ENCODE data around the gene DTX1. TPM values are rescaled to one million over a fixed set of nuclear protein-coding genes. Genes with fewer than 3 reads are reported as not detected.
A peak's percentile ranks its signal among the peaks of the same experiment; 100 is the strongest.

Gene DTX1
- total RNA-seq, 1 donor from 2014 or later = 1.5 TPM

GRCh38 chr12:113067987-113068935, 11.7 kb downstream of the DTX1 start:
- no peak for DNase-seq
- peaks cover 55% of the 10 kb centered on the region for H3K27me3 ChIP-seq (ENCODE audit: low read depth)
- TF ChIP-seq, protein P1, sequence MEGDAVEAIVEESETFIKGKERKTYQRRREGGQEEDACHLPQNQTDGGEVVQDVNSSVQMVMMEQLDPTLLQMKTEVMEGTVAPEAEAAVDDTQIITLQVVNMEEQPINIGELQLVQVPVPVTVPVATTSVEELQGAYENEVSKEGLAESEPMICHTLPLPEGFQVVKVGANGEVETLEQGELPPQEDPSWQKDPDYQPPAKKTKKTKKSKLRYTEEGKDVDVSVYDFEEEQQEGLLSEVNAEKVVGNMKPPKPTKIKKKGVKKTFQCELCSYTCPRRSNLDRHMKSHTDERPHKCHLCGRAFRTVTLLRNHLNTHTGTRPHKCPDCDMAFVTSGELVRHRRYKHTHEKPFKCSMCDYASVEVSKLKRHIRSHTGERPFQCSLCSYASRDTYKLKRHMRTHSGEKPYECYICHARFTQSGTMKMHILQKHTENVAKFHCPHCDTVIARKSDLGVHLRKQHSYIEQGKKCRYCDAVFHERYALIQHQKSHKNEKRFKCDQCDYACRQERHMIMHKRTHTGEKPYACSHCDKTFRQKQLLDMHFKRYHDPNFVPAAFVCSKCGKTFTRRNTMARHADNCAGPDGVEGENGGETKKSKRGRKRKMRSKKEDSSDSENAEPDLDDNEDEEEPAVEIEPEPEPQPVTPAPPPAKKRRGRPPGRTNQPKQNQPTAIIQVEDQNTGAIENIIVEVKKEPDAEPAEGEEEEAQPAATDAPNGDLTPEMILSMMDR (IDR thresholded peaks at IDR 0.05; ENCODE audit: borderline replicate concordance) = no peak
- no peak overlapping the region for H3K27ac ChIP-seq (replicated peaks)
- H3K36me3 ChIP-seq = no peaks in the 10 kb centered on the region
- no peak overlapping the region for H3K4me3 ChIP-seq
- no peaks in the 10 kb centered on the region for H3K9me3 ChIP-seq (replicated peaks)
- intact Hi-C loops (cut with micrococcal nuclease) = no loop called here
- H3K4me1 ChIP-seq = peaks cover 31% of the 10 kb centered on the region

DNA sequence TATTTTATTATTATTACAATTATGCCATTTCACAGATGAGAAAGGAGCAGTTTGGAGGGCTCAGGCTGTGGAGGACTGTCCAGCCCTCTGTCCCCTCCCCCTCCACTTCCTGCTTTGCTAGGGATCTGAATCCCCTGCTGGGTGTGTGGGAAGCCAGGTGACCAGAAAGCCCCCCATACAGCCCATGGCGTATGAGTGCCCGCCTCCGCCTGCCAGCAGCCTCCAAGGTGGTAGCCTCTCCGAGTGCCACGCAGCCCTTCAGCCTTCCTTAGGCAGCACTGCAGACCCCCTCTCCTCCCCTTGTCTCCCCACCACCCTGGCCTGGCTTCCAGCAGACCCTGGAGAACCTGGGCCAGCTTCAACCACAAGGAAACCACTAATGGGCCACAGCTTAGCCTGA, 12.6 kb downstream of the DTX1 start:
- intact Hi-C loops (cut with micrococcal nuclease) = no loop called here
- DNase-seq = no peak
- peak overlapping the region; percentile 80 for H3K27ac ChIP-seq (replicated peaks)
- H3K4me3 ChIP-seq = no peak overlapping the region
- no peaks in the 10 kb centered on the region for H3K36me3 ChIP-seq
- TF ChIP-seq, protein P1 (IDR thresholded peaks at IDR 0.05; ENCODE audit: borderline replicate concordance) = no peak
- peaks cover 50% of the 10 kb centered on the region for H3K27me3 ChIP-seq (ENCODE audit: low read depth)
- peaks cover 31% of the 10 kb centered on the region for H3K4me1 ChIP-seq
- no peaks in the 10 kb centered on the region for H3K9me3 ChIP-seq (replicated peaks)

DNA sequence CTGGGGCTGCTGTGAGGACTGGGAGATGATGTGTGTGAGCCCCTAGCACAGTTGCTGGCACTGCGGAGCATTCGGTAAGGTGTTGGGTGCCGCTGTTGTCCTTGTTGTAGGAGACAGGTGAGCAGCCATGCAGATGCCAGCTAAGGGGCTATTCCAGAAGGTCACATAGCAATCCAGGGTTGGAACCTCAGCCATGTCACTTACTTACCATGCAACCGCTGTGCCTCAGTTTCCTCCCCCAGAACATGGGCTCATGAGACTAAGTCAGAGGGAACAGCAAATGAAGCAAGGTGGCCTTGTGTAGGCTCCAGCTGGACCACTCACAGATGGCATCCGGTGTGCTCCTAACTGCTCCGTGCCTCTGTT, 13.2 kb downstream of the DTX1 start:
- Histone ChIP-seq H3K27me3 (ENCODE audit: low read depth) (peaks cover 49% of the 10 kb centered on the region), H3K36me3 (no peaks in the 10 kb centered on the region), H3K27ac (replicated peaks) (peak overlapping the region; percentile 80), H3K9me3 (replicated peaks) (no peaks in the 10 kb centered on the region), H3K4me1 (peaks cover 31% of the 10 kb centered on the region), H3K4me3 (no peak overlapping the region)
- intact Hi-C loops (cut with micrococcal nuclease) = no loop called here
- TF ChIP-seq, protein P1 (IDR thresholded peaks at IDR 0.05; ENCODE audit: borderline replicate concordance) = no peak
- no peak for DNase-seq

GRCh38 chr12:113070117-113070906, 13.8 kb downstream of the DTX1 start:
- Histone ChIP-seq H3K36me3 (no peaks in the 10 kb centered on the region), H3K9me3 (replicated peaks) (no peaks in the 10 kb centered on the region), H3K27ac (replicated peaks) (peak overlapping the region; percentile 80), H3K4me3 (no peak overlapping the region), H3K4me1 (peaks cover 31% of the 10 kb centered on the region), H3K27me3 (ENCODE audit: low read depth) (peaks cover 49% of the 10 kb centered on the region)
- intact Hi-C loops (cut with micrococcal nuclease) = no loop called here
- peak; percentile 37 for DNase-seq
- TF ChIP-seq, protein P1 (IDR thresholded peaks at IDR 0.05; ENCODE audit: borderline replicate concordance) = no peak

- H3K4me1 ChIP-seq = peaks cover 31% of the 10 kb centered on the region
- peak; percentile 50 for DNase-seq
- H3K27me3 ChIP-seq (ENCODE audit: low read depth) = peaks cover 48% of the 10 kb centered on the region
- H3K27ac ChIP-seq (replicated peaks) = peak overlapping the region; percentile 80
- H3K9me3 ChIP-seq (replicated peaks) = no peaks in the 10 kb centered on the region
- H3K36me3 ChIP-seq = no peaks in the 10 kb centered on the region
- intact Hi-C loops (cut with micrococcal nuclease) = no loop called here
- TF ChIP-seq, protein P1 (IDR thresholded peaks at IDR 0.05; ENCODE audit: borderline replicate concordance) = no peak
- no peak overlapping the region for H3K4me3 ChIP-seq
Observed at GRCh38 chr12:113071135-113072112, 14.9 kb downstream of the DTX1 start.

All from left ventricle myocardium inferior (tissue), 1 donor.